GM12878 (cell line): Measurements from ENCODE around the gene LRRN4. TPM values are rescaled to one million over a fixed set of nuclear protein-coding genes. Genes with fewer than 3 reads are reported as not detected.
A peak's percentile ranks its signal among the peaks of the same experiment; 100 is the strongest.

Experiments
- ATAC-seq: fragments of 200-7000 bp; cut with Tn5 transposase; 3 replicates; pipeline ENCODE4 v1.9.1; 2020; ENCODE audit warnings: mild to moderate bottlenecking, moderate library complexity
- BruUV-seq: library from RNA; stranded (reverse); fragments of 400-500 nt; replicated peaks from 2 replicates; lab custom pipeline; 2021; lab: Mats Ljungman, UMichigan
- CTCF ChIA-PET: fragments of 300-600 bp; sonication (Branson Sonifier 250); formaldehyde crosslinking; extraction: SDS; loops from one replicate; lab custom pipeline; 2021; ENCODE audit warnings: inconsistent platforms; lab: Yijun Ruan, JAX
- POLR2A ChIA-PET: fragments of 350-600 bp; formaldehyde crosslinking; extraction: SDS; loops from one replicate; lab custom pipeline; 2021; ENCODE audit warnings: inconsistent platforms; lab: Charles Lee
- RAD21 ChIA-PET: fragments of 300-600 bp; sonication (Branson Sonifier 250); formaldehyde crosslinking; loops from one replicate; lab custom pipeline; 2023; ENCODE audit warnings: antibody characterized with exemption; ENCODE audit not compliant: unreplicated experiment; lab: Charles Lee
- SMC1A ChIA-PET: fragments of 300-600 bp; sonication (Branson Sonifier 250); formaldehyde crosslinking; loops from one replicate; lab custom pipeline; 2023; ENCODE audit not compliant: unreplicated experiment, uncharacterized antibody; lab: Charles Lee
- DNase-seq: peaks from one replicate; pipeline ENCODE4 v3.0.0-alpha.2; 2011; ENCODE audit warnings: low read depth, low spot score
- FAIRE-seq: peaks from 3 replicates; lab custom pipeline; 2011; peaks lifted over from hg19 to GRCh38; lab: Jason Lieb, UNC
- H2AFZ ChIP-seq: 2 replicates; pipeline ENCODE4 v1.6.0; 2011; ENCODE audit warnings: low read depth, low read length, control low read depth; ENCODE audit not compliant: control insufficient read depth
- H3K27ac ChIP-seq: 2 replicates; pipeline ENCODE4 v1.5.1; 2011; ENCODE audit warnings: control low read depth; ENCODE audit not compliant: control insufficient read depth, insufficient read depth
- H3K27me3 ChIP-seq, 2 experiments: replicated peaks in 1 of 2; 2 replicates each; pipeline versions ENCODE4 v1.6.0 to v1.6.1; 2011; ENCODE audit warnings: low read length in 1 of 2; ENCODE audit not compliant: control insufficient read depth in 2 of 2, insufficient read depth in 2 of 2
- H3K36me3 ChIP-seq, 2 experiments: 2 replicates each; pipeline ENCODE4 v1.5.1; 2011; ENCODE audit warnings: low read length in 1 of 2; ENCODE audit not compliant: control insufficient read depth in 2 of 2, insufficient read depth in 2 of 2
- H3K4me1 ChIP-seq: 2 replicates; pipeline ENCODE4 v1.6.1; 2011; ENCODE audit warnings: mild to moderate bottlenecking, low read length, moderate library complexity, mixed read lengths; ENCODE audit not compliant: control insufficient read depth, insufficient read depth
- H3K4me2 ChIP-seq: 2 replicates; pipeline ENCODE4 v1.6.0; 2011; ENCODE audit warnings: control low read depth; ENCODE audit not compliant: control insufficient read depth, insufficient read depth
- H3K4me3 ChIP-seq: fragments of 200-600 bp; sonication (generic); 2 replicates; pipeline ENCODE4 v1.5.1; 2016
- H3K79me2 ChIP-seq: 2 replicates; pipeline ENCODE4 v1.6.0; 2011; ENCODE audit warnings: low read length; ENCODE audit not compliant: control insufficient read depth, insufficient read depth
- H3K9ac ChIP-seq: 2 replicates; pipeline ENCODE4 v1.8.0; 2011; ENCODE audit warnings: low read length, control low read depth, mixed read lengths; ENCODE audit not compliant: control insufficient read depth, insufficient read depth
- H3K9me3 ChIP-seq: replicated peaks from 3 replicates; pipeline ENCODE4 v1.5.1; 2011; ENCODE audit warnings: mild to moderate bottlenecking, low read length; ENCODE audit not compliant: control insufficient read depth, insufficient read depth
- H4K20me1 ChIP-seq: 2 replicates; pipeline ENCODE4 v1.6.0; 2011; ENCODE audit not compliant: control insufficient read depth, insufficient read depth
- BHLHE40 ChIP-seq, 2 experiments: fragments of 450-650 bp in 1 of 2; IDR thresholded peaks; 2 replicates each; pipeline ENCODE4 v1.6.1; 2011 to 2017; ENCODE audit warnings: low read depth in 2 of 2, borderline replicate concordance in 1 of 2, improper control_type of control experiment in 1 of 2, low read length in 1 of 2, mild to moderate bottlenecking in 1 of 2
- NFIC ChIP-seq: IDR thresholded peaks from 2 replicates; pipeline ENCODE4 v1.6.1; 2012; ENCODE audit warnings: low read depth, mild to moderate bottlenecking, inconsistent platforms, low read length, moderate library complexity
- PRDM15 ChIP-seq: fragments of 450-650 bp; formaldehyde crosslinking; IDR thresholded peaks from 2 replicates; pipeline ENCODE4 v1.4.0; 2020; ENCODE audit warnings: mild to moderate bottlenecking, moderate library complexity
- RELA ChIP-seq: fragments of 450-650 bp; IDR thresholded peaks from 2 replicates; pipeline ENCODE4 v1.8.0; 2014; ENCODE audit warnings: borderline replicate concordance; ENCODE audit not compliant: partially characterized antibody
- RFX5 ChIP-seq: IDR thresholded peaks from 2 replicates; pipeline ENCODE4 v1.6.1; 2011; ENCODE audit warnings: low read depth, low read length, improper control_type of control experiment
- SKIL ChIP-seq: fragments of 450-650 bp; IDR thresholded peaks from 2 replicates; pipeline ENCODE4 v1.6.1; 2017; ENCODE audit warnings: mild to moderate bottlenecking, low read depth, inconsistent platforms; ENCODE audit not compliant: poor library complexity, severe bottlenecking
- SMC3 ChIP-seq: IDR thresholded peaks from 2 replicates; pipeline ENCODE4 v1.6.1; 2011; ENCODE audit warnings: low read length, improper control_type of control experiment, borderline replicate concordance
- TCF3 ChIP-seq: IDR thresholded peaks from 2 replicates; pipeline ENCODE4 v1.6.1; 2012; ENCODE audit warnings: low read depth, mild to moderate bottlenecking, low read length, borderline replicate concordance; ENCODE audit not compliant: insufficient read depth
- TCF7 ChIP-seq: IDR thresholded peaks from 2 replicates; pipeline ENCODE4 v1.6.1; 2014; ENCODE audit warnings: antibody characterized with exemption, borderline replicate concordance
- WGBS: methylation state at CpG from one replicate; pipeline ENCODE4 v1.1.6; 2016; ENCODE audit warnings: low lambda C conversion rate; ENCODE audit not compliant: insufficient replicate concordance, insufficient coverage; ENCODE audit errors: missing lambda C conversion rate; 5-methylcytosine and 5-hydroxymethylcytosine counted together
- in situ Hi-C: fragments of 300-500 bp; cut with MboI; formaldehyde crosslinking; loops from 9 replicates; pipeline ENCODE4 v1.14.3; 2018; ENCODE audit warnings: mixed read lengths
- intact Hi-C: fragments of 100-400 bp; cut with micrococcal nuclease; formaldehyde crosslinking; loops from one replicate; pipeline ENCODE4 v1.14.2; 2022; ENCODE audit not compliant: unreplicated experiment
- polyA plus RNA-seq, 11 experiments: library from polyadenylated mRNA; depleted of rRNA in 4 of 11; unstranded in 6 of 11; stranded (reverse) in 5 of 11; fragments of >200 nt; fragmentation: Nextera tagmentation in 4 of 11; fragmentation: Illumina TruSeq in 1 of 11; extraction: Ambion mirVana in 4 of 11; extraction: Trizol in 1 of 11; gene quantifications; 1 replicate in 1 of 11; 2 replicates in 10 of 11; pipeline versions ENCODE4 v1.2.1 to v1.2.3, GENCODE V29; 2011 to 2016; ENCODE audit warnings: inconsistent platforms in 2 of 11, missing spikeins in 2 of 11, low read depth in 1 of 11
- total RNA-seq, 4 experiments: library from RNA; depleted of rRNA in 3 of 4; stranded (reverse); fragments of >200 nt in 3 of 4; fragmentation: Illumina TruSeq in 1 of 4; extraction: Trizol in 1 of 4; gene quantifications; 2 replicates each; pipeline versions ENCODE4 v1.2.1 to v1.2.3, GENCODE V29; 2013 to 2021

Gene LRRN4
- total and polyA plus RNA-seq, 10 of the 15 experiments (the other 5 are each of a cell fraction or from before 2014, with no cell fraction given): 0.11 TPM; not detected in 9

- POLR2A ChIA-PET: no interaction called here
- CTCF ChIA-PET: interaction anchor here (1.0 to 2.2 kb wide), 2 partner anchors 9 to 478 kb away, joined by 3 to 11 read pairs; no protein-coding TSS in a partner anchor
- no peaks in the 10 kb centered on the region for H3K27me3 ChIP-seq
- no peak for FAIRE-seq
- WGBS: 0% methylated on average over 10 of the region's 10 CpGs
- intact Hi-C loops: no loop called here
- no TSS peak for BruUV-seq
- SMC1A ChIA-PET: interaction anchor here (1.5 to 1.6 kb wide), 2 partner anchors 9 to 11 kb away, joined by 4 to 6 read pairs; no protein-coding TSS in a partner anchor
- peak overlapping the region; percentile 90; the same call in 1 of the 2 replicates for H2AFZ ChIP-seq
- ATAC-seq: no peak; the same call in 2 of the 3 replicates
- H4K20me1 ChIP-seq: no peaks in the 10 kb centered on the region
- TF ChIP-seq RELA (no peak), NFIC (no peak), TCF7 (no peak), RFX5 (no peak), SMC3 (no peak), BHLHE40 (IDR thresholded peaks at IDR 0.05; ENCODE audit: borderline replicate concordance in 1 of 2, low read depth in 2 of 2, low read length in 1 of 2) (no peak), SKIL (no peak), TCF3 (no peak), PRDM15 (no peak)
- in situ Hi-C loops: no loop called here
- DNase-seq: no peak
- peaks cover 0 to 6% of the 10 kb centered on the region in 2 experiments; a peak in 1 of 4 replicates for H3K36me3 ChIP-seq
- H3K9ac ChIP-seq: peak overlapping the region; percentile 86
- H3K79me2 ChIP-seq: peaks cover 32% of the 10 kb centered on the region
- RAD21 ChIA-PET: interaction anchor here (1.1 to 1.2 kb wide), 2 partner anchors 10 to 392 kb away, joined by 3 to 4 read pairs; no protein-coding TSS in a partner anchor
- H3K4me2 ChIP-seq: peak overlapping the region; percentile 98
- H3K4me3 ChIP-seq: peak overlapping the region; percentile 93
- H3K9me3 ChIP-seq: no peaks in the 10 kb centered on the region
- H3K4me1 ChIP-seq: peaks cover 2% of the 10 kb centered on the region; the same call in 1 of the 2 replicates
- H3K27ac ChIP-seq: peak overlapping the region; percentile 73
Observed at GRCh38 chr20:6006603-6006949, 47.3 kb downstream of the LRRN4 start.
